ENCODE data around the gene TPP1.

Gene TPP1

DNA sequence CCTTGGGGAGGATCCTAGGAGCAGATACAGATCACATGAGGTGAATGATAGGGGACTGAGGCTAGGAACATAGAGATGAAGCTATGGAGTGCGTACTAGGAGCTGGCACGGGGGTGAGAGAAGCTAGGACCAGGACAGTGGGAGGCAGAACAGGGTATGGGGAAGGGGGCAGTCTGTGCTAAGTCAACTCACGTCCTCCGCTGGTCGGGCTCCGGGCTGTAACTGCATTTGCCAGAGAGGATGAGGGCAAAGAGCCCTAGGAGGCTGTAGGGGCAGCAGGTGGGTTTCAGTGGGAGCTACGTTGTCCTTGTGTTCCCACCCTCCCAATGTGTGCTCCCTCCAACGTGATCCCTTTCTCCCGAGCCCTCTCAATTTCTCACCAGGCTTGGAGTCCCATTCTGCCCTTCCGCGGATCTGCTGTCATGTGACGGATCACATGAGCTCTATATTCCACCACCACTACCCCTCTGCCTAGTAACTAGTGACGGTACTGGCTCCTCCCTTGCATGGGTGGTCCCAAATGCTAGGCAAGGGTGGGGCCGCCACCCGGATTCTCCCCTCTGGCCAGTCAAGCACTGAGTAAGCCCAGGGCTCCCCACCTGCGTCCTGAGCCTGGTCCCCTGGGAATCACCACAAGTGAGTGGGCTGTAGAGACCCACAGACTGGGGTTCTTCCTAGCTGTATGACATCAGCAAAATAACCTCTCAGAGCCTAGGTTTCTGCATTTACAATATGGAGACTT lies at the start of gene TPP1:
Gene TPP1, minus strand, starts transcription at position 419 of the 742 bp plus-strand sequence. Its CDS starts 22 bp downstream, at position 397.
- DNase-seq: peak; percentile 84

DNA sequence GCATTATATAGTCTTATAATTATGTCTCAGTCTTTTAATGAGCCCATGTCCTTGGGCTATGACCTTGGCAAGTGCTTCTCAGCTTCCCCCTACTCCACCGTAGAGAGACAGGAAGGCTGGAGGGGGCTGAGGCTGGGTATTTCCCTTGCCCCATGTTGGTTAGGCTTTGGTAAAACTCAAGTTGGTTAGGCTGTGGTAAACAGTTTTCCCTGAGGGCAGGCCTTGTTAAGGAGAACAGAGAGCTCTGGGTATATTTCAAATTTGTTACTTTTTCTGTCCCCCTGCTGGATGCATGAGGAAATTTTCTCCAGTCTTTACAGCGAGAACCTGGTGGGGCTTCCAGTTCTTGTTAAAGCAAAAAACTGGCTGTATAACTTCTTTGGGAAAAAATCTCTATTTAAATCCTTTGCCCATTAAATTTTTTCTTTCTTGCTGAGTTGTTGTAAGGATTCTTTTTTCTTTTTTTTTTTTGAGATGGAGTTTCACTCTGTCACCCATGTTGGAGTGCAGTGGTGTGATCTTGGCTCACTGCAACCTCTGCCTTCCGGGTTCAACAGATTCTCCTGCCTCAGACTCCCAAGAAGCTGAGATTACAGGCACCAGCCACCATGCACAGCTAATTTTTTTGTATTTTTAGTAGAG lies 48.6 kb upstream of the TPP1 start:
- no peak for DNase-seq

DNA sequence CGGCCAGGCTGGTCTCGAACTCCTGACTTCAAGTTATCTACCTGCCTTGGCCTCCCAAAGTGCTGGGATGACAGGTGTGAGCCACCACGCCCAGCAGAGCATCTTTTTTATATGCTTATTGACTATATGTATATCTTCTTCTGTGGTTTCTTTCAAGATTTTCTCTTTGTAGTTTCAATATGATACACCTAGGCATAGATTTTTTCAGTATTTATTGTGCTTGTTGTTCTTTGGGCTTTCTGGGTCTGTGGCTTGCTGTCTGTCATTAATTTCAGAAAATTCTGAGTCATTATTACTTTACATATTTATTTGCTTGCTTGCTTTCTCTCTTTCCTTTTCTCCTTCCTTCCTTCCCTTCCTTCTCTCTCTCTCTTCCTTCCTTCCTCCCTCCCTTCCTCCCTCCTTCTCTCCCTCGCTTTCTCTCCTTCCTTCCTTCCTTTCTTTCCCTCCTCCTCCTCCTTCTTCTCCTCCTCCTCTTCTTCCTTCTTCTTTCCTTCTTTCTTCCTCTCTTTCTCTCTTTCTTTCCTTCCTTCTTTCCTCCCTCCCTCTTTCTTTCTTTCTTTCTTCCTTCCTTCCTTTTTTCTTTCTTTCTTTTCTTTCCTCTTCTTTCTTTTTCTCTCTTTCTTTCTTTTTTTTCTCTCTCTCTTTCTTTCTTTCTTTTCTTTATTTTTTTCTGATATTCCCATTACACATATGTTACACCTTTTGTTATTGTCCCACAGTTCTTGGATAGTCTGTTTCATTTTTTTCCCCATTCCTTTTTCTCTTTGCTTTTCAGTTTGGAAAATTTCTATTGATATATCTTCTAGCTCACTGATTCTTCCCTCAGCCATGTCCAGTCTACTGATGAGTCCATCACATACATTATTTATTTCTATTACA lies 47.3 kb upstream of the TPP1 start:
- DNase-seq: no peak

DNA sequence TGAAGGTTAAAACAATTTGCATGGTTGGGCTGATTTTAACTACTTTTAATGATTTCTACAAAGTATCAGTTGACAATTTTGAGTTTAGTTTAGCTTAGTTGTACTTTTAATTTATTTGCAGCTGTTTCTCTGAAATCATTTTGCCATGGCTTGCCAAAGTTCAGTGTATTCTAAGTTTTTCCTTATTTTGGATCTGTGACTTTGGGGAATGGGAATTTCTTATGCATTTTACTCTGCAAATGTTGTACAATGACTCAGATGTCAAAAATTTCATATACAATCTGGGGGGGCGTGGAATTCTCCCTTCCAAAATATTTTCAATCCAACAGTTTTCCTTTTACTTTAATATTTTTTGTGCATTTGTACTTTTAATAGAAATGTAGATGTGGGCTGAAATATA lies 45.3 kb upstream of the TPP1 start:
- DNase-seq: no peak

DNA sequence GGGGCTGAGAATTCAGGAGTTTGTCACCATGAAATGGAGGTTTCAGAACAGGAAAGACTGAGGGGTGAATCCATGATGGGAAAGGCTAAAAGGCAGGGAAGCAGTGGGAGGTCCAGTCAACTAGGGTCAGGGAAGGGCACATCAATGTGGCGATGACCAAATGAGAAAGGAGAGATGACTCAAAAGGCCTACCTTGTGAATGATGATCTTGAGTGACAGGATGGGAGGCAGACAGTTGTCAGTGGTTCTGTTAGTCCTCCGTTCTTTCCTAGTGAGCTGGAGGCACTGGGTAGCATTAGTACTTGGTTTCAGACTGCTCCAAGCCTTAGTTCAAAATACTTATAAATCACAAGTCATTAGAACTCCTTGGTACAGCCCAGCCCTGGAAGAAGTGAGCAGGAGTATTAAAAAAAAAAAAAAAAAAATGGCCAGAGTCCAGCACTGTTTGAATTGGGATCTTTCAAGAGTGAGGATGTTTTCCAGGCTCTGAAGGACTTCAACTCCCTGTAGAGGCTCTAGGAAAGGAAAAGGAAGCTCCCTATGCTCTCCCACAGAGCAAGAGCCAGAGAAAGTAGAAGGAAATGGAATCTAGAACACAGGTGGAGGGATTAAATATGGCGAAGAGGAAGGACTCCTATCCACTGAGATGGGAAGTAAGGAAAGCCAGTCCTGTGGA lies 44.7 kb upstream of the TPP1 start:
- no peak for DNase-seq

DNA sequence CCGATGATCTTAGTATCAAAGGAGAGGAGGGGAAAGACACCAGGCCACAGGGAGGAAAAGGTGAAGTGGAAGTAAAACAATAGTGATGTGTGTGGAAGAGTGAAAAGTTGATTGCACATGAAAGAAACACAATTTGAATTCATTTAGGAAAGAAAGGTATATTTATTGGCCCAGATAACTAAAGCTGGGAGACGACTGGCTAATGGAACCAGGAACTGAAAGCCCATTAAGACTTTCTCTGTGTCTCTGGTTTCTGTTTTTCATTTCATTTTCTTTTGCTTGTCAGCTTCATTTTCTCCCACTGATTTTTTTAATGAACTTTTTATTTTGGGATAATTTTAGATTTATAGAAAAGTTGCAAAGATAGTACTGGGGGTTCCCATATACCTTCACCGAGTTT lies 41.5 kb upstream of the TPP1 start:
- DNase-seq: no peak

DNA sequence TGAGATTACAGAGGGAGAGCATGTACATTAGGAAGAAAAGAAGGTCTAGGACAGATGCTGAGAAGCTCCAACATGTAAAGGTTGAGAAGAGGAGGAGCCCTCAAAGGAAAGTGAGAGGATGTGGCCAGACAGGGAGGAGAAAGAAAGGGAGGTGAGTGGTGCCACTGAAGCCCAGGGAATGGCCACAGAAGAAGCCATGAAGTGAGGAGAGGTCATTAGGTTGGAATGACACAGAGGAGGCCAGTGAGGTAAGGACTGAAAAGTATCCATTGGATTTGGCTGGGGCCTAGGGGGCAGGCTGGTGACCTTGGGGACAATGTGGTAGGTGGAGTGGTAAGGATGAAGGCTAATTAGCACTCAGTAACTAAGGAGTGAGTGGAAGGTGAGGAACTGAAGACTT lies 39.4 kb upstream of the TPP1 start:
- no peak for DNase-seq

DNA sequence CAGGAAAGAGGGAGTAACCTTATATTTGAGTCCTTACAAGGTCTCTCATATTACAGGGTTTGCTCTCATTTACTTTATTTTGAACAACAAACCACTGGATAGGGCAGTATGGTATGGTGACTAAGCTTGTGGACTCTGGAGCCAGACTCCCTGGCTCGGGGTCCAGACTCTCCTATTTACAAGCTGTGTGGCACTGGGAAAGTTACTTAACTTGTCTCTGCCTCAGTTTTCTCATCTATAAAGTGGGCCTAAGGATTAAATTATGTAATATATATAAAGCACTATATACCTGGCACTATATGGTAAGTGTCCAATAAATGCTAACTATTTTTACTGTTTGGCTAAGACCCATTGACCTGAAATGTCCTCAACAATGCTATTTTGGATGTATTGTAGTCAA lies 38.1 kb upstream of the TPP1 start:
- DNase-seq: no peak

DNA sequence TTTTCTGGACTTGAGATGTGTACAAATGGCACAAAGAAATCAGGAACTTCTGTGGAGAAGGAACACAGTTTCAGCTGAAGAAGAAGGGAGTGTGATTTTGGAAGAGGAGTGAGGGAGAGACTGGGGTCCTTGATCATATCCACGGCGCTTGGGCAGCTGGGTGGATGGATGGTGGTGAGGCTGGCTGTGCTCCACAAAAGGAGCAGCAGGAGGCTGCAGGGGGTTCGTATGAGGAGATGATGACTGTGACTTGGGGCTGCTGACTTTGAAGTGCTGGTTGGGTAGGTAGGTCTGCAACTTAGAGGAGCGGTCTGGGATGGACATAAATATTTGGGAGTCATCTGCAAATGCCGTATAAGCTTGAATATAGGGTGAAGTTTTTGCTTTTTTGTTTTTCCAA lies 37.7 kb upstream of the TPP1 start:
- DNase-seq: no peak

DNA sequence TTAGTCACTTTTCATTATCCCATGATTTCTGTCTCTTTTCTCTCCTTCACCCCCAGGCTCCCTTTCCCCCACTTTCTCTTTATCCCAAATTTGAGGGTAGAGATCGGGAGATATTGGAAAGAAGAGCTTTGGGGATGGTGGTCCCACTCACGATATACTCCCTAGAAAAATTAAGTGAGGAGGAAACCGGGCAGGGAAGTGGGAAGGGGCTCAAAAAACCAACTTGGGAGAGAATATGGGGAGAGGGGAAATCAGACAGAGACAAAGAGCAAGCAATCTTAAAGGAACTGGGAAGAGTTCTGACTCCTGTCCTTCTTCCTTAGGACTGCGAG lies 37.3 kb upstream of the TPP1 start:
- no peak for DNase-seq

DNA sequence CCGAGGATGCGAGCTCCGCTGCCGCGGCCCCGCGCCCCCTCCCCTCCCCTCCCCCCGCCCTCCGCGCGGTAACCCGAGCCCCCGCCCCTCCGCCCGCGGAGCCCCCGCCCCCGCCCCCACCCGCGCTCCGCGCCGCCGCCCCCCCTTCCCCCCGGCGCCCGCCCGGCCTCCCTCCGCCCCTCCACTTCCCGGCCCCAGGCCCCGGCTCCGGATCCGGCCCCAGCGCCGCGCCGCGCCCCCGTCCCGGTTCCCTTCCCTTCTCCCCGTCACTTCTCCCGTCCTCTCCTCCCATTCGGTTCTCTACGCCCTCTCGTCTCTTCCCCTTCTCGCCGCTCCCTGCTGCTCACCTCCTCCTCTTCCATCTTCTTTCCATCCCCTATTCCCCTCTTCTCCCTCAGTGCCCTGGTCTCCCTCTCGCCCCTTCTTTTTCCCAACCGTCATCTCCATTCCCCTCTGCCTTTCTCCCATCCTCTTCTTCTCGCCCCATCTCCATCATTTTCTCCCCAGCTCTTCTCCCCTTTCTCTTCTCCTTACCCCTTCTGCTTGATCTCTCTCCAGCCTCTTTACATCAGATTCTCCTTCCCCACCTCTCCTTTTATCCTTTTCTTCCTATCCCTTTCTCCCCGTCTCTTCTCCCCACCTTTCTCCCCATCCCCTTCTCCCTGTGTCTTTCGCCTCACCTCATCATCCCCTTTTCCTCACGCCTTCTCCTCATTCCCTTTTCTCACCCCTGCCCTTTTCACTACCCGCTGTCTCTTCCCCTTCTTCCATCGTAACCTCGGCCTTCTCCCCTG lies 36.8 kb upstream of the TPP1 start, which contains the start of gene DCHS1:
Gene DCHS1, minus strand, starts transcription at position 20 of the 794 bp plus-strand sequence. CDS start 14,196 bp downstream, outside the sequence.
- no peak for DNase-seq

DNA sequence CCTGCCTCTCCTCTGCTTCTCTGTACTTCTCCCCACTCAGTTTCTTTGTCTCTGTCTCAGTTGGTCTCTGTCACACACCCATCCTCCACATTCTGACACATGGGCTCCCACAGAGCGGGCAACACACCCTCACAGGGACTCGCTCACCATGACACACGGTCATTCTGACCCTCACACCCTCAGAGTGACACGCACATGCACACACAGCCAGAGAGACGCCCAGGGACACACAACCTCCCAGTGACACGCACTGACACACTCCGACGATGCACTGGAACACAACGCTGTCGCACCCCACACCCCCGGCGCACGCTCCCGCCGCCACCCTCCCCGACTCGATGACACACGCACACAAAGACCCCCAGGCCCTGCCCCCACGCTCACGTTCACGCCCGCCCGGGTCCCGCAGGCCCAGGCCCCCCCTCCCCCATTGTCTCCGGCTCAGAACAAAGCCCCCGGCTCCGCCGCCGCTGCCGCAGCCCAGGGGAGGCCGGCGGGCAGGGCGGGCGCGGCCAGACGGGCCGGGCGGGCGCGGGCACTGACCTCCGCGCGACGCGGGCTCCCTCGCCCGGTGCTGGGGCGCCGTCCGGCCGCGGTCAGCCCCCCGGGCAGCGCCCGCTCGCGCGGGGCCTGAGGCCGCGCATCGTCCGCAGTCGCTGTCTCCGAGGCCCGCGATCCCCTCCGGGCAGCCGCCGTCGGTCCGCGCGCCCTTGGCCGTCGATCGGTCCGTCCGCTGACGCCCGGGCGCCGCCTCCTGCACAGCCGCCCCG lies 36.0 kb upstream of the TPP1 start:
- peak; percentile 26 for DNase-seq

DNA sequence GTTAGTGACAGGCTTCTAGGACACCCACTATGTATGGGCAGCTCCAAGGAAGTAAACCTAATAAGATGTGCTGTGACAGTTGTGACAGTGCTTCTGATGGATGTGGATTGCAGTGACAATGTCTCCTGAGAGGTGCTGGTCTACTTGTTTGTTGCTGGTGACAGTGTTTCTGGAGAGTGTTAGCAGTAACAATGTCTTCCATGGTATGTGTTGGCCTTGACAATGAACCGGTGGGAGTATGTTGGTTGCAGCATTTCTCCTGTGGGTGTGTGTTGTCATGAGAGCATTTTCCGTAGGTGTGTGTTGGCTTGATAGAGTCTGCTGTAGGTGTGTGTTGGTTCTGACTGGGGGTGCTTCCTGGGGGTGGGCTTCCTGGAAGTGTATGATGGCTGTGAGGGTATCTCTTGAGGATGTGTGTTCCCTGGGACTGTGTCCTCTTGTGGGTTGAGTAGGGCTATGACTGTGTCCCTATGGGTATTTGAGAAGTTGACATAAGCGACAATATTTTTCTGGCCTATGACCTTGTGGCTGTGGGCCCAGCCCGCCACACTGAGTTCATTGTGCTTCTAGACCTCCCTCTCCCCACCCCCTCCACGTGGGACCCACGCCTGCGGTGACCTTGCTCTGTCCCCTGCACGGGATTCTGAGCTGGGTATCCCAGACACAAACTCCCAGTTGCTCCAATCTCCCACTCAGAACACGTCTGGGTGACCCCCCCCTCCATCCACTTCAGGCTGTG lies 35.2 kb upstream of the TPP1 start:
- DNase-seq: no peak

DNA sequence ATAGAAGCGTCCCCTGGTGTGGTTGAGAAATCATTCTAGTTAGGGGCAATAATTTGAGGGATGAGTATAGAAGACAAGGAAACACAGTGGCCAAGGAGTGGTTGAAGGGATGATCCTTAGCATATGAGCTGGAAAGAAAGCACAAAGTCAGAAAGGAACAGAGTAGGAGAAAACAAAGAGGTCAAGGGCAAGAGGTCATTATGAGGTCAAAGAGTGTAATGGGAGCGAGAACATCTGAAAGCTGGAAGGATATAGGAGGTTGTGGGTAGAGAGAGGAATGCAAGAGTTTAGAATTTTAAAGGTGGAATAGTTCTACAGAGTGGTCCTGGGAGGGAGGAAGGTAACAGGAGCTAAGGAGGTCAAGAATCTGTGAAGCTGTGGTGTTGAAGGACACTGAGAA lies 34.4 kb upstream of the TPP1 start:
- no peak for DNase-seq

DNA sequence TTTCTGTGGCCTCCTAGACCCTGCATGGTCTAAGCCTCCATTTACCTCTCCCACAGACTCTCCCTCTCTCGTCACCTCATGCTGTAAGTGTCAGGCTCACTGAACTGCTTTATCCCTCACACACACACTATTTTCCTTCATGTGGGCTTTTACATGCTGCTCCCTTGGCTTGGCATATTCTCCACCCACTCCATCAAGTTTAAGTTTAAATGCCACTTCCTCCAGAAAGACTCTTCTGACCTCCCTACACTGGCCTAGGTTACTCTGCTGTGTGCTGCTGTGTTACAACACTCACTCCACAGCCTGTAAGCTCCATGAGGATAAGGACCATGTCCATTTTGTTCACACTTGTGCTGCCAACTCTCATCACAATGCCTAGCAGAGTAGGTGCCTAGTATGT lies 33.9 kb upstream of the TPP1 start:
- no peak for DNase-seq

DNA sequence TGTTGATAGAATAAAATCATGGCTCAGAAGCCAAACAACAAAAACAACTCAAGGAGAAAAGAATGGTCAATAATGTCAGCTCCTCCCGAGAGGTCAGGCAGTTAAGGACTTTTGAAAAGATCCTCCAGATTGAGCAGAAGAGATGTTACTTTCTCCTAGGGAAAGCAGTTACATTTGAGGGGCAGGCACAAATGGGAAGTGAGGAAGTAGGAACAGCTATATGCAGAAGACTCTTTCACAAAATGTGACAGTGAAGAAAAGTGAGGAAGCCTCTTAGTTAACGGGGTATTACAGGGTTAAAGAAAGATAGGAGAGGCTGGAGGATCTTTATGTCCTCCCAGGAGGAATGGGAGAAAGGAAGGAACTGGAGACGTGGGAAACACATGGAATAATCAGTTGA lies 33.0 kb upstream of the TPP1 start:
- no peak for DNase-seq

DNA sequence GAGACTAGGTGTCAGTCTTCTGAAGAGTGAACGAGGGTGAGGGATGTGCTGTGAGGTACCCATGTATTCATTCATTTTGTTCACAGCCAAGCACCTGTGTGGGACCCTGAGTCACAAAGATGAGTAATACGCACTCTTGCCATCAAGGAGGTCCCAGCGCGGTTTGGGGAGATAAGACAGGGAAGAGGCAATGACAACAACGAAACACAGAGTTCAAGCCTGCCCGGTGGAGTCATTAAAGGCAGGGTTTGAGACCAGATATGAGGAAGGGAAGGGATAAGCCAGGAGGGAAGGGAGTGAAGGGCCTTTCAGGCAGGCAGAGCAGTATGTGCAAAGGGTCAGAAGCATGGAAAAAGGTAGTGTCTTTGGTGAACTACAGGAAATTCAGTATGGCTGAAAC lies 31.8 kb upstream of the TPP1 start:
- no peak for DNase-seq

DNA sequence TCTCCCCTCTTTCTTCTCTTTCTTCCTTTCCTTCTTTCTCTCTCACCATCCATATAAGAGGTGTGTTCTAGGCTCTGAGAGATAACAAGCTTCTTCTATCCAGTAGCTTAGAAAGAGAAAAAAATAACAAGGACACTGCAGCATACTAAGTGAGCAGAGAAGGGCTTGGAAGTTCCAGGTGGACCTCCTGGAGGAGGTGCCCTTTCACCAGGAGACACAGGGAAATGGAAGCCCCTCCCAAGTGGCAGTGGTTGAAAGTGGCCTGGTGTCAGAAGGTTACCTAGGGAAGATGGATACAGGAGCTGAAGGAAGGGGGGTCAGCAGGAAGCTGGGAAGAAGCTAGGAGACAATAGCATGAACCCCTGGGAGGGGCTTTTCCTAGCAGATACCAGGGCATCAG lies 30.9 kb upstream of the TPP1 start:
- DNase-seq: no peak

DNA sequence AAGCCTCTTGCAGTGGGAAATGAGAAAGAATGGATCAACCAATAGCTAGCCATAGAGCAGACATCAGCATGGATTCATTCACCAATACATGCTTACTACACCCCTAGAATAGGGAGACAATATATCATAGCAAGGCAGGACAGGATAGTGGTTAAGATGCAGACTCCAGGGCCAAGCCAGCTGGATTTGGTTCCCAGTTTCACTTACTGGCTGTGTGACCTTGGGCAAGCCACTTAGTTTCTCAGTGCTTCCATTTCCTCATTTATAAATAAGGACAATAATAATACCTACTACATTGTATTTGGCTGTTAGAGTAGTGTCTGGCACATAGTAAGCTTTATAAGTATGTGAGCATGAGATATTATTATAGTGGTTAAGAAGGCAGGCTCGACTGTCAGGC lies 29.3 kb upstream of the TPP1 start:
- DNase-seq: no peak

DNA sequence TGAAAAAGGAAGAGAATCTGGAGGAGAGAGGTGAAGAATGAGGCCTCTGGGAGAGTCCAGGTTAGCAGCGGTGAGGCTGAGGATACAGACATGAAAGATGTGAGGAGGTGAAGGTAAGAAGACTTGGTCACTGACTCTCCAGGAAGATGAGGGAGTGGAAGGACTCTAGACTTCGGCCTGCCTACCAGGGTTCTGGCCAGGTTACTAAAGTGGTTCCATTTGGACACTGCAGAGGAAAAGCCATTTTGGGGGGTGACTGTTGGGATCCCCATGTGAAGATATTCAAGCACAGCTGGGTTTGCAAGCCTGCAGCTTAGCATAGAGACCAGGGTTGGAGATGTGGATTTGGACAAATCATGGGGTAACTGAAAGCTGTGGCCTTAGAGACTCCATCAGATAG lies 28.6 kb upstream of the TPP1 start:
- DNase-seq: no peak
